ENCODE measurements around the gene RMDN2.

DNA sequence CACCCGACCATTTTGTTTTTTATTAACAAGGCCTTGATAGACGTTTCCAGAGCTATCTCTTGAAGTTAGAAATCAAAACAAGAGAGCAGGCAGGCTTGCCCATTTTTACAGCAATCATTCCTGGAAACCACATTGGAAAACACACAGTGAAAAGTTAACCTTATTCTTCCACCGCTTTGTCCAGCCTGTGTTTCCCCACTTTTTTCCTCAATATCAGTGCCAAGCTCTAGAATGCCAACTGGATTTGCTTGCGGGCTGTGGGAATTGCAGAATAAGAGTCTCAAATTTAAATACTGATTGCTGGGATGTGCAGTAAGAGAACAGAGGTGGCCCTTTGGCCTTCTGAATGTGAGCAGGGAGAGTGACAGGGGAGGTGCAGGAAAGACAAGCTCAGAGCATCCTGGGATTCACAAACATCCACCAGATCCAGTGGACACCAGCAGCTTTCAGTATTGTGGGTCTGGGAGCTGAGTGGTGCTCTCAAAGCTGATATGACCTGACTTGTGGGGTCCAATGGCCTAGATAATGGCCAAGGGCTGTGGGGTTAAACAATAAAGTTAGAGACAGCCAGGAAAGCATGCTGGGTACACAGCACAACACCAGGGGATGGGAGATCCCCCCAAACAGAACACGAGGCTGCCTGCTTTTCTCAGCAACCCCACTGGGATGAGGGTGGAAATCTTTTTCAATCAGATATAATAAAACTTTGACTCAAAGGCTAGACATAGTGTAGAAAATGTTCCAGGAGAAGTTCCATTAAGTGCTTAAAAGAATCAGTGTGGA, 135.3 kb downstream of the RMDN2 start:
- TF ChIP-seq, protein P1, sequence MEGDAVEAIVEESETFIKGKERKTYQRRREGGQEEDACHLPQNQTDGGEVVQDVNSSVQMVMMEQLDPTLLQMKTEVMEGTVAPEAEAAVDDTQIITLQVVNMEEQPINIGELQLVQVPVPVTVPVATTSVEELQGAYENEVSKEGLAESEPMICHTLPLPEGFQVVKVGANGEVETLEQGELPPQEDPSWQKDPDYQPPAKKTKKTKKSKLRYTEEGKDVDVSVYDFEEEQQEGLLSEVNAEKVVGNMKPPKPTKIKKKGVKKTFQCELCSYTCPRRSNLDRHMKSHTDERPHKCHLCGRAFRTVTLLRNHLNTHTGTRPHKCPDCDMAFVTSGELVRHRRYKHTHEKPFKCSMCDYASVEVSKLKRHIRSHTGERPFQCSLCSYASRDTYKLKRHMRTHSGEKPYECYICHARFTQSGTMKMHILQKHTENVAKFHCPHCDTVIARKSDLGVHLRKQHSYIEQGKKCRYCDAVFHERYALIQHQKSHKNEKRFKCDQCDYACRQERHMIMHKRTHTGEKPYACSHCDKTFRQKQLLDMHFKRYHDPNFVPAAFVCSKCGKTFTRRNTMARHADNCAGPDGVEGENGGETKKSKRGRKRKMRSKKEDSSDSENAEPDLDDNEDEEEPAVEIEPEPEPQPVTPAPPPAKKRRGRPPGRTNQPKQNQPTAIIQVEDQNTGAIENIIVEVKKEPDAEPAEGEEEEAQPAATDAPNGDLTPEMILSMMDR (IDR thresholded peaks at IDR 0.05; ENCODE audit: low read length) = no peak
- TF ChIP-seq EZH2phosphoT487 (IDR thresholded peaks at IDR 0.05; ENCODE audit: low read length) (no peak), EZH2 (optimal IDR thresholded peaks at IDR 0.05; ENCODE audit: low read depth, low read length) (no peak)
